ENCODE measurements around the gene BMAL2.

The BMAL2 gene

DNA sequence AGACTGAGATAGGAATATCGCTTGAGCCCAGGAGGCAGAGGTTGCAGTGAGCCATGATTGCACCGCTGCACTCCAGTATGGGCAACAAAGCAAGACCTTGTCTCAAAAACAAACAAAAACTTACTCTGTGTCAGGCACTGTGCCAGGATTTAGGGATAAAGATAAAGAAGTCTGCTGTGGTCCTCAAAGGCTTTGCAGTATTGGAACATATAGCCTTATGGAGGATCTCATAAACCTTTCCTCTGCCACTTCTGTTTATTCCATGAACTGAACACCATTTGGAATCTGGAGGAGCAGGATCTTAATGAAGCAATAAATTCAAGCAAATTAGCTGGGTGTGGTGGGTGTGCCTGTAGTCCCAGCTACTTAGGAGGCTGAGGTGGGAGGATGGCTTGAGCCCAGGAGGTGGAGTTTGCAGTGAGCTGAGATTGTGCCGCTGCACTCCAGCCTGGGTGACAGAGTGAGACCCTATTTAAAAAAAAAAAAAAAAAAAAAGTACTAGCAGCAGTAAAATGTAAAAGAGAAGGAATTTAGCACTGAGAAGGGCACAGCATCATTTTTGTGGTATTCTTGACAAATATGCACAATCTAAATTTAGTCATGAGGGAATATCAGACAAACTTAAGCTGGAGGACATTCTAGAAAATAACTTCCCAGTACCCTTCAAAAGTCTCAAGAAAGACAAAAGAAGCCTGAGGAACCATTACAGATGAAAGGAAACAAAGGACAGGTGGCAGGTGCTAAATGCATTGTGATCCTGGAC lies 27.1 kb downstream of the BMAL2 start:
- no peak for DNase-seq

DNA sequence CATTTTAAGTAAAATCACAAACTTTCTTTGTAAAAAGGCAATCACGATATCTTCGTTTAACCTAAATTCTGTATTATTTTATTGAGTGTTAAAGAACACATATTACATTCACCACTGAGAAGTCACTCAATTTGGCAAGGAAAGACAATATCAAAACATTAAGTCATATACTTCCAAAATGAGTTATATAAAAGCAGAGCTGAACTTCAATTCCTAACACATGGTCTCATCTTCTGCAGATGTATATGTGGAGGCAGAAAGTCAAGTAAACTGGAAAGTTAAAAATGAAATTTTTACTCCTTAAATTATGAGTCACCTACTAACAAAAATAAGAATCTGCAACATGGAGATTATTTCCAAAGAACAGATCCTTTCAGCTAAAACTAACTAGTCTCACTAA lies 28.7 kb downstream of the BMAL2 start:
- DNase-seq, result no peak

DNA sequence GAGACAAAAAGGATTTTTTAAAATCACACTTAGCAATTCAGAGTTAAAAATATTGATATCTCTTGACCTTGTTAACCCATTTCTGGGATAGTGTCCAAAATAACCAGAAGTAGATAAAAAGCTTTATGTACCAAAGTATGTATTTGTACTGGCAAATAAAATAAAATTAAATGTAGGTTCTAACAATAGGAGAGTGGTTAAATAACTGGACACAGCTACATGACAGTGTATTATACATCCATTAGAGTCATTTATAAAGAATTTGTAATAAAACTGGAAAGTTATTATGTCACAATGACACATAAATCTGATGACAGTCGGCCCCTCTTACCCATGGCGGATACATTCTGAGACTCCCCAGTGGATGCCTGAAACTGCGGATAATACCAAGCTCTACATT lies 34.0 kb downstream of the BMAL2 start:
- no peak for DNase-seq

DNA sequence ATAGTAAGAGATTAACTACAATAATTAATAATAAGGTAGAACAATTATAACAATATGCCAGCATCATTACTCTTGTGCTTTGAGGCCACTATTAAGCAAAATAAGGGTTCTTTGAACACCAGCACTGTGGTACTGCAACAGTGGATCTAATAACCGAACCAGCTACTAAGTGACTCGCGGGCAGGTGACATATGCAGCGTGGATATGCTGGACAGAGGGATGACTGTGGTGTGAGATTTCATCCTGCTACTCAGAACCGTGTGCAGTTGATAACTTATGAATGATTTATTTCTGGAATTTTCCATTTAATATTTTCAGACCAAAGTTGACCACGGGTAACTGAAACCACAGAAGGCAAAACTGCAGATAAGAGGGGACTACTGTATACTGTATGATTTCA lies 34.4 kb downstream of the BMAL2 start:
- no peak for DNase-seq

DNA sequence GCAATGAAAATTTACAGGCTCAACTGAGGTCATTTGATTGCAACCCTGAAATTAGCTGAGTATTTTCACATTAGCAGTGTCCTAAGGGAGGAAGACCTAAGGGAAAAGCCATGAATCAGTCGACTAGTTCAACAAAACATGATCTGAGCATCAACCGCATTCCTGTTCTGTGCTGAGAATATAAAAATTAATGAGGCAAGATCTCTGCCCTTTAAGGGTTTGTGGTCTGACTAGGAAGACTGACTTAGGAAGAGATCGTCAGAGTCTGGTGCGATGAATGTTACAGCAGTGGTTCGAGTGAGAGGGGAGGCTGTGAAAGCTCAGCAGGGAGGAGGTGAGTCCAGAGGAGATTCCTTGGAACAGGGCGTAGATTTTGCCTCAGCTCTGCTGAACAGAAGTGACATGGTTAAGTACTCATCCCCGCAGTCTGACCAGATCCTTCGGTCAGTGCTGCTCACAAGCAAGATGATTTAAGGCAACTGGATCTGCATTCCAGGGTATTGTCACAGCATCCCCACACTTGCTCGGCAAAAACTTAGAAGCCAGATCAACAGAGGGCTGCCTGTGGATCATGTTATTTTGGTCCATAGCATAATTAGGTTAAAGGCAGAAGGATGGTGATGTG lies 49.6 kb downstream of the BMAL2 start:
- DNase-seq, result no peak

Measured in C1 segment of cervical spinal cord (tissue), 14 donors.